K562 (cell line): ENCODE results near the gene REG3A. TPM values are rescaled to one million over a fixed set of nuclear protein-coding genes. Genes with fewer than 3 reads are reported as not detected.

Source experiments
- ATAC-seq: fragments of 200-7000 bp; cut with Tn5 transposase; 3 replicates; pipeline ENCODE4 v1.9.1; 2020; ENCODE audit warnings: moderate library complexity
- BruUV-seq: library from RNA; stranded (reverse); fragments of 400-500 nt; replicated peaks from 2 replicates; lab custom pipeline; 2021; lab: Mats Ljungman, UMichigan
- CTCF ChIA-PET: fragments of 300-600 bp; formaldehyde crosslinking; extraction: SDS; loops from one replicate; lab custom pipeline; 2021; ENCODE audit warnings: low intra/inter-chr PET ratio; lab: Yijun Ruan, JAX
- POLR2A ChIA-PET: fragments of 300-600, 350-650 bp; sonication (Branson Sonifier 250); formaldehyde crosslinking; extraction: SDS; loops from one replicate; lab custom pipeline; 2021; ENCODE audit warnings: antibody characterized with exemption, inconsistent platforms; lab: Yijun Ruan, JAX
- DNase-seq, 4 experiments: peaks; one replicate each; pipeline versions ENCODE4 v3.0.0 to v3.0.0-alpha.2; 2011 to 2018; ENCODE audit warnings: low spot score in 3 of 4, mixed read lengths in 3 of 4; ENCODE audit errors: extremely low read depth in 1 of 4
- FAIRE-seq: peaks from 2 replicates; lab custom pipeline; 2011; peaks lifted over from hg19 to GRCh38; lab: Jason Lieb, UNC
- H2AFZ ChIP-seq: 2 replicates; pipeline ENCODE4 v1.6.0; 2011; ENCODE audit warnings: low read depth, low read length, control low read depth, inconsistent platforms
- H3K27ac ChIP-seq: fragments of 200-600 bp; 3 replicates; pipeline ENCODE4 v1.8.0; 2011; ENCODE audit warnings: low read depth, mild to moderate bottlenecking, control low read depth, inconsistent platforms, low read length, moderate library complexity, mixed read lengths; ENCODE audit errors: extremely low read depth
- H3K27me3 ChIP-seq, 2 experiments: fragments of 300-600 bp in 1 of 2; 2 replicates in 1 of 2; 3 replicates in 1 of 2; pipeline versions ENCODE4 v1.6.0 to v1.8.0; 2011; ENCODE audit warnings: inconsistent platforms in 2 of 2, low read length in 2 of 2, mild to moderate bottlenecking in 1 of 2, mixed read lengths in 1 of 2, moderate library complexity in 1 of 2; ENCODE audit not compliant: control insufficient read depth in 2 of 2, insufficient read depth in 2 of 2
- H3K36me3 ChIP-seq: fragments of 300-600 bp; 3 replicates; pipeline ENCODE4 v1.8.0; 2011; ENCODE audit warnings: mild to moderate bottlenecking, low read length, inconsistent platforms; ENCODE audit not compliant: control insufficient read depth, insufficient read depth
- H3K4me1 ChIP-seq, 2 experiments: fragments of 200-600 bp in 1 of 2; replicated peaks in 1 of 2; 2 replicates in 1 of 2; 3 replicates in 1 of 2; pipeline versions ENCODE4 v1.5.1 to v1.8.0; 2011; ENCODE audit warnings: inconsistent platforms in 2 of 2, low read length in 2 of 2, mild to moderate bottlenecking in 1 of 2, mixed read lengths in 1 of 2, moderate library complexity in 1 of 2; ENCODE audit not compliant: control insufficient read depth in 2 of 2, insufficient read depth in 2 of 2
- H3K4me2 ChIP-seq: 2 replicates; pipeline ENCODE4 v1.6.1; 2011; ENCODE audit warnings: low read length, control low read depth, inconsistent platforms, mixed read lengths; ENCODE audit not compliant: insufficient read depth
- H3K4me3 ChIP-seq: fragments of 200-600 bp; sonication (generic), shearing (Covaris generic); 2 replicates; pipeline ENCODE4 v1.5.1; 2016; ENCODE audit warnings: control low read depth, inconsistent platforms
- H3K79me2 ChIP-seq: fragments of 200-600 bp; 3 replicates; pipeline ENCODE4 v1.8.0; 2011; ENCODE audit warnings: low read length, inconsistent platforms; ENCODE audit not compliant: control insufficient read depth, insufficient read depth
- H3K9ac ChIP-seq, 2 experiments: 2 replicates each; pipeline versions ENCODE4 v1.6.0 to v1.6.1; 2011; ENCODE audit warnings: low read depth in 2 of 2, low read length in 2 of 2, control low read depth in 1 of 2, inconsistent platforms in 1 of 2, mild to moderate bottlenecking in 1 of 2, mixed read lengths in 1 of 2; ENCODE audit not compliant: insufficient read depth in 1 of 2
- H3K9me1 ChIP-seq: one replicate; pipeline ENCODE4 v1.6.0; 2011; ENCODE audit warnings: inconsistent platforms, mild to moderate bottlenecking, low read length, moderate library complexity; ENCODE audit not compliant: control insufficient read depth, insufficient read depth
- H3K9me3 ChIP-seq: replicated peaks from 2 replicates; pipeline ENCODE4 v1.5.1; 2011; ENCODE audit warnings: low read depth, low read length, inconsistent platforms; ENCODE audit not compliant: control insufficient read depth, insufficient read depth
- H4K20me1 ChIP-seq: replicated peaks from 2 replicates; pipeline ENCODE4 v1.6.1; 2011; ENCODE audit warnings: low read length, inconsistent platforms, mixed read lengths; ENCODE audit not compliant: control insufficient read depth, insufficient read depth
- CREB1 ChIP-seq, 2 experiments: sonication (generic) in 1 of 2; formaldehyde crosslinking in 1 of 2; IDR thresholded peaks; 2 replicates each; pipeline versions ENCODE4 v1.6.1 to v1.8.0; 2012 to 2022; ENCODE audit warnings: inconsistent platforms in 1 of 2, mild to moderate bottlenecking in 1 of 2, missing genetic modification reagents in 1 of 2, moderate library complexity in 1 of 2
- FOXK1 ChIP-seq: sonication (generic); formaldehyde crosslinking; IDR thresholded peaks from 2 replicates; pipeline ENCODE4 v1.8.0; 2022; ENCODE audit warnings: missing genetic modification reagents, mild to moderate bottlenecking, borderline replicate concordance
- HDAC1 ChIP-seq, 2 experiments: fragments of 450-650 bp; IDR thresholded peaks; 2 replicates each; pipeline ENCODE4 v1.6.1; 2016 to 2017; ENCODE audit warnings: inconsistent platforms in 1 of 2, mild to moderate bottlenecking in 1 of 2, moderate library complexity in 1 of 2
- HNRNPLL ChIP-seq: fragments of 200-400 bp; formaldehyde crosslinking; IDR thresholded peaks from 2 replicates; pipeline ENCODE4 v1.6.1; 2017; ENCODE audit warnings: low read length, low read depth, mild to moderate bottlenecking; ENCODE audit not compliant: poor library complexity, severe bottlenecking
- NCOR1 ChIP-seq: fragments of 450-650 bp; IDR thresholded peaks from 2 replicates; pipeline ENCODE4 v1.6.1; 2016; ENCODE audit warnings: mild to moderate bottlenecking, moderate library complexity
- NFIX ChIP-seq: fragments of 250-450 bp; sonication (Bioruptor Pico); IDR thresholded peaks from 2 replicates; pipeline ENCODE4 v1.4.0; 2020; ENCODE audit warnings: low read depth, mild to moderate bottlenecking, moderate library complexity
- PHB ChIP-seq: fragments of 250-450 bp; sonication (Bioruptor Pico); IDR thresholded peaks from 2 replicates; pipeline ENCODE4 v1.5.0; 2021
- PPARD ChIP-seq: fragments of 250-450 bp; sonication (Bioruptor Pico); IDR thresholded peaks from 2 replicates; pipeline ENCODE4 v1.8.0; 2022; ENCODE audit warnings: inconsistent platforms, mild to moderate bottlenecking, moderate library complexity
- TAL1 ChIP-seq: fragments of 450-650 bp; IDR thresholded peaks from 2 replicates; pipeline ENCODE4 v1.6.1; 2016; ENCODE audit warnings: mild to moderate bottlenecking
- ZNF551 ChIP-seq: fragments of 250-450 bp; sonication (Bioruptor Pico); IDR thresholded peaks from 2 replicates; pipeline ENCODE4 v1.5.0; 2021; ENCODE audit warnings: mild to moderate bottlenecking, moderate library complexity
- WGBS: fragments of 100-300 bp; shearing (Covaris generic); methylation state at CpG from one replicate; pipeline ENCODE4 v1.1.6; 2016; ENCODE audit warnings: low coverage, mixed read lengths; ENCODE audit not compliant: insufficient coverage; ENCODE audit errors: missing lambda C conversion rate; 5-methylcytosine and 5-hydroxymethylcytosine counted together
- in situ Hi-C: fragments of 300-500 bp; cut with MboI; formaldehyde crosslinking; loops from 4 replicates; pipeline ENCODE4 v1.15.0; 2018; ENCODE audit warnings: inconsistent platforms, mixed read lengths
- intact Hi-C: fragments of 100-400 bp; cut with micrococcal nuclease; formaldehyde crosslinking; loops from 2 replicates; pipeline ENCODE4 v1.14.2; 2022
- polyA plus RNA-seq, 8 experiments: library from polyadenylated mRNA; depleted of rRNA in 4 of 8; stranded (reverse) in 5 of 8; unstranded in 3 of 8; fragments of >200 nt; fragmentation: Nextera tagmentation in 2 of 8; fragmentation: Illumina TruSeq in 1 of 8; extraction: Ambion mirVana in 2 of 8; extraction: Trizol in 1 of 8; gene quantifications; 2 replicates each; pipeline versions ENCODE4 v1.2.1 to v1.2.3, GENCODE V29; 2011 to 2014; ENCODE audit warnings: inconsistent platforms in 1 of 8, missing spikeins in 1 of 8
- total RNA-seq, 7 experiments: library from RNA; depleted of rRNA in 6 of 7; stranded (reverse); fragments of >200 nt in 6 of 7; fragmentation: Illumina TruSeq in 2 of 7; extraction: Trizol in 2 of 7; gene quantifications; 2 replicates each; pipeline versions ENCODE4 v1.2.1 to v1.2.3, GENCODE V29; 2011 to 2021; ENCODE audit warnings: low replicate concordance in 1 of 7

Gene REG3A
- total and polyA plus RNA-seq, 9 of the 15 experiments (the other 6 are each of a cell fraction or from before 2014, with no cell fraction given) = not detected

GRCh38 chr2:79129260-79129659 lies 30.3 kb downstream of the REG3A start:
- POLR2A ChIA-PET = no interaction called here
- Histone ChIP-seq H3K27ac (no peak overlapping the region), H3K9ac (no peak overlapping the region), H3K9me3 (no peaks in the 10 kb centered on the region), H3K36me3 (no peaks in the 10 kb centered on the region), H3K4me3 (no peak overlapping the region), H3K4me2 (no peak overlapping the region), H4K20me1 (no peaks in the 10 kb centered on the region), H3K27me3 (no peaks in the 10 kb centered on the region), H3K9me1 (no peaks in the 10 kb centered on the region), H3K79me2 (no peaks in the 10 kb centered on the region), H3K4me1 (no peaks in the 10 kb centered on the region), H2AFZ (no peak overlapping the region)
- ATAC-seq (no peak), DNase-seq (no peak), FAIRE-seq (no peak)
- in situ Hi-C loops = no loop called here
- CTCF ChIA-PET = no interaction called here
- BruUV-seq = no TSS peak
- intact Hi-C loops = no loop called here
- TF ChIP-seq TAL1 = no peak
- no peak for TF ChIP-seq NCOR1
- no peak for TF ChIP-seq HDAC1 (IDR thresholded peaks at IDR 0.05)
- WGBS = 1% methylated on average over 6 of the region's 6 CpGs

- H3K4me1 ChIP-seq = no peaks in the 10 kb centered on the region
- intact Hi-C loops = no loop called here
- 0% methylated on average over 3 of the region's 3 CpGs for WGBS
- no peaks in the 10 kb centered on the region for H3K9me1 ChIP-seq
- no peak for TF ChIP-seq PPARD (CRISPR knock-in tag)
- no peak for TF ChIP-seq FOXK1 (CRISPR knock-in tag)
- TF ChIP-seq CREB1 (IDR thresholded peaks at IDR 0.05) = no peak
- no peak for TF ChIP-seq CREB1 (CRISPR knock-in tag; IDR thresholded peaks at IDR 0.05)
- TF ChIP-seq NFIX (CRISPR knock-in tag) = no peak
- no peak for TF ChIP-seq ZNF551
- no peak for TF ChIP-seq HNRNPLL
- TF ChIP-seq PHB (CRISPR knock-in tag) = no peak
- TF ChIP-seq, all 486 proteins: peak for 0
- no peaks in the 10 kb centered on the region for H3K36me3 ChIP-seq
- no peaks in the 10 kb centered on the region for H3K79me2 ChIP-seq
- ChIA-PET CTCF (no interaction called here), POLR2A (no interaction called here)
- H3K4me2 ChIP-seq = no peak overlapping the region
- ATAC-seq (no peak), DNase-seq (no peak), FAIRE-seq (no peak)
- no peak overlapping the region for H2AFZ ChIP-seq
- no peaks in the 10 kb centered on the region for H3K9me3 ChIP-seq
- no peak overlapping the region for H3K9ac ChIP-seq
- no peaks in the 10 kb centered on the region for H3K27me3 ChIP-seq
- H4K20me1 ChIP-seq = no peaks in the 10 kb centered on the region
- no peak overlapping the region for H3K4me3 ChIP-seq
- in situ Hi-C loops = no loop called here
- no TSS peak for BruUV-seq
- no peak overlapping the region for H3K27ac ChIP-seq
Observed at GRCh38 chr2:79128406-79128805, 31.1 kb downstream of the REG3A start.
